Cardiac fibroblast (primary cell): ENCODE measurements around the gene NLRP4.

Experiments used
- DNase-seq, 2 donors: peaks; one replicate each; pipeline versions ENCODE4 v3.0.0 to v3.0.0-alpha.2; 2010; ENCODE audit warnings: low read depth in 2 of 2
- H3K4me3 ChIP-seq, 2 donors: replicated peaks in 1 of 2; 1 replicate in 1 of 2; 2 replicates in 1 of 2; pipeline ENCODE4 v1.5.1; 2011; ENCODE audit warnings: low read depth in 2 of 2, low read length in 2 of 2, mild to moderate bottlenecking in 2 of 2, moderate library complexity in 1 of 2
- CTCF ChIP-seq: IDR thresholded peaks from one replicate; pipeline ENCODE4 v1.5.1; 2011; ENCODE audit warnings: low read depth, mild to moderate bottlenecking, low read length, inconsistent platforms

The NLRP4 gene

GRCh38 chr19:55930996-55931515 lies 94.7 kb downstream of the NLRP4 start:
- no peak overlapping the region for H3K4me3 ChIP-seq
- TF ChIP-seq CTCF, result no peak
- DNase-seq, result no peak
